MCF 10A (cell line): ENCODE measurements around the gene NOTCH2NLA. TPM values are rescaled to one million over a fixed set of nuclear protein-coding genes. Genes with fewer than 3 reads are reported as not detected.
"Not testable (repeated sequence)": the region's sequence is repeated elsewhere in the genome, so short reads cannot be mapped to it uniquely, and the experiment has no call there.

ENCODE experiments used
- Bru-seq: library from RNA; stranded (reverse); fragments of 400-500 nt; gene quantifications from one replicate; lab custom pipeline; 2021; lab: Mats Ljungman, UMichigan
- BruChase-seq, 2 experiments: library from RNA; stranded (reverse); fragments of 400-500 nt; gene quantifications; one replicate each; lab custom pipeline; 2021; lab: Mats Ljungman, UMichigan
- BruUV-seq: library from RNA; stranded (reverse); fragments of 400-500 nt; replicated peaks from 2 replicates; lab custom pipeline; 2021; lab: Mats Ljungman, UMichigan
- CTCF ChIA-PET: fragments of 300-600 bp; sonication (Branson Sonifier 250); formaldehyde crosslinking; extraction: SDS; loops from one replicate; lab custom pipeline; 2021; ENCODE audit warnings: antibody characterized with exemption, inconsistent platforms; lab: Yijun Ruan, JAX
- POLR2A ChIA-PET: fragments of 300-600, 350-650 bp; sonication (Branson Sonifier 250); formaldehyde crosslinking; extraction: SDS; loops from one replicate; lab custom pipeline; 2020; ENCODE audit warnings: antibody characterized with exemption, inconsistent platforms; lab: Yijun Ruan, JAX
- DNase-seq: peaks from one replicate; pipeline ENCODE4 v3.0.0-alpha.2; 2018; ENCODE audit not compliant: unreplicated experiment
- H3K27ac Mint-ChIP-seq: one replicate; pipeline ENCODE4 v1.8.0; 2022; ENCODE audit warnings: mild to moderate bottlenecking, low read depth, mixed read lengths; ENCODE audit not compliant: unreplicated experiment
- H3K27me3 Mint-ChIP-seq: one replicate; pipeline ENCODE4 v1.8.0; 2022; ENCODE audit warnings: mixed read lengths; ENCODE audit not compliant: insufficient read depth, unreplicated experiment
- H3K36me3 Mint-ChIP-seq: one replicate; pipeline ENCODE4 v1.8.0; 2022; ENCODE audit warnings: mild to moderate bottlenecking, moderate library complexity, mixed read lengths; ENCODE audit not compliant: insufficient read depth, unreplicated experiment
- H3K4me1 Mint-ChIP-seq: one replicate; pipeline ENCODE4 v1.8.0; 2022; ENCODE audit warnings: mixed read lengths; ENCODE audit not compliant: insufficient read depth, unreplicated experiment
- H3K4me3 Mint-ChIP-seq: one replicate; pipeline ENCODE4 v1.8.0; 2022; ENCODE audit warnings: mild to moderate bottlenecking, moderate library complexity, mixed read lengths; ENCODE audit not compliant: unreplicated experiment
- H3K9me3 Mint-ChIP-seq: one replicate; pipeline ENCODE4 v1.8.0; 2022; ENCODE audit warnings: mixed read lengths; ENCODE audit not compliant: unreplicated experiment
- intact Hi-C: fragments of 100-400 bp; cut with micrococcal nuclease; formaldehyde crosslinking; loops from 2 replicates; pipeline ENCODE4 v1.14.1; 2022
- long read RNA-seq: library from polyadenylated mRNA; stranded (forward); transcript quantifications from one replicate; pipeline ENCODE4 v2.0.0, GENCODE V29; 2022
- total RNA-seq: library from RNA; stranded (reverse); gene quantifications from 2 replicates; pipeline ENCODE4 v1.2.3, GENCODE V29; 2022

NOTCH2NLA gene
- total RNA-seq (97.7 and 102 TPM in 2 replicates), Bru-seq, nascent RNA (percentile 87 among the genes with signal in this experiment), BruChase-seq, experiment 1, labeled RNA remaining after a 6-hour chase (percentile 92 among the genes with signal in this experiment), BruChase-seq, experiment 2, labeled RNA remaining after a 2-hour chase (percentile 91 among the genes with signal in this experiment)
- long read RNA-seq, transcript NOTCH2NLA-201 (5 exons, 1,874 nt), result major isoform, 25 of 30 reads
- long read RNA-seq, partial matches to known transcripts, result 0 of 30 reads
- long read RNA-seq, other reads (novel, unspliced or antisense), result 5 of 30 reads

GRCh38 chr1:146228710-146229477, at the start of gene NOTCH2NLA:
Gene NOTCH2NLA (minus strand): TSS chr1:146229021. CDS start chr1:146189337, 39,684 bp downstream.
- H3K27ac Mint-ChIP-seq, CTCF ChIA-PET, H3K4me1 Mint-ChIP-seq: not testable (repeated sequence)

GRCh38 chr1:146278346-146278745, 49.5 kb upstream of the NOTCH2NLA start:
- BruUV-seq, result not testable (repeated sequence)

More at GRCh38 chr1:146228710-146229477, at the start of gene NOTCH2NLA:
- H3K9me3 Mint-ChIP-seq, BruUV-seq, POLR2A ChIA-PET, intact Hi-C loops, DNase-seq, H3K27me3 Mint-ChIP-seq, H3K36me3 Mint-ChIP-seq: not testable (repeated sequence)
- peak within 1 kb of the TSS; percentile 76 for H3K4me3 Mint-ChIP-seq

DNA sequence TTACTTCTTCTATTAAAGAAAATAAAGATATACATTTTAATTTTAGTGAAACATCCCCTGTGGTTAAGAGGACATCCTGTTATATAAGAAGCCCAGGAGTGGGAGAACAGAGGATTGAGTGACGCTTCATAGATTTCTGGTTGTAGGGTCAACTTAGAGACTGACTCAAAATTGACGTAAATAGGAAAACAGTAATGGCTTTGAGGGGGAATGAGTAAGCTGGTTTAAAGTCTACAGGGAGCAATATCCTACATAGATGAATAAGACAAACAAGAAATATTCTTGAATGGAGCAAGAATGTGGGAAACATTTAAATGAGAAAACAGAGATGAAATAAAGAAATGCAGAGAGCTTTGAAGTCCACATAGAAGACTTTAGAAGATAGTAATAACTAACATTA, 48.3 kb upstream of the NOTCH2NLA start:
- H3K4me1 Mint-ChIP-seq, CTCF ChIA-PET, intact Hi-C loops, DNase-seq, H3K27ac Mint-ChIP-seq, H3K4me3 Mint-ChIP-seq, H3K27me3 Mint-ChIP-seq, H3K9me3 Mint-ChIP-seq, H3K36me3 Mint-ChIP-seq, POLR2A ChIA-PET, BruUV-seq: not testable (repeated sequence)

More at GRCh38 chr1:146278346-146278745, 49.5 kb upstream of the NOTCH2NLA start:
- H3K4me1 Mint-ChIP-seq, H3K27ac Mint-ChIP-seq, H3K9me3 Mint-ChIP-seq, H3K36me3 Mint-ChIP-seq, intact Hi-C loops, H3K27me3 Mint-ChIP-seq, DNase-seq, H3K4me3 Mint-ChIP-seq, CTCF ChIA-PET, POLR2A ChIA-PET: not testable (repeated sequence)

GRCh38 chr1:146274083-146274482, 45.3 kb upstream of the NOTCH2NLA start:
- DNase-seq, POLR2A ChIA-PET, BruUV-seq, H3K27ac Mint-ChIP-seq, H3K27me3 Mint-ChIP-seq, H3K4me1 Mint-ChIP-seq, intact Hi-C loops, H3K4me3 Mint-ChIP-seq, H3K36me3 Mint-ChIP-seq, H3K9me3 Mint-ChIP-seq, CTCF ChIA-PET: not testable (repeated sequence)

- H3K27ac Mint-ChIP-seq, H3K9me3 Mint-ChIP-seq, H3K36me3 Mint-ChIP-seq, BruUV-seq, POLR2A ChIA-PET, DNase-seq, intact Hi-C loops, H3K4me1 Mint-ChIP-seq, CTCF ChIA-PET, H3K27me3 Mint-ChIP-seq, H3K4me3 Mint-ChIP-seq: not testable (repeated sequence)
Measured at GRCh38 chr1:146273194-146273593, 44.4 kb upstream of the NOTCH2NLA start.

- CTCF ChIA-PET, H3K27me3 Mint-ChIP-seq, H3K4me1 Mint-ChIP-seq, H3K9me3 Mint-ChIP-seq, H3K36me3 Mint-ChIP-seq, H3K4me3 Mint-ChIP-seq, POLR2A ChIA-PET, H3K27ac Mint-ChIP-seq, intact Hi-C loops, BruUV-seq, DNase-seq: not testable (repeated sequence)
Measured at GRCh38 chr1:146272734-146273133, 43.9 kb upstream of the NOTCH2NLA start.

DNA sequence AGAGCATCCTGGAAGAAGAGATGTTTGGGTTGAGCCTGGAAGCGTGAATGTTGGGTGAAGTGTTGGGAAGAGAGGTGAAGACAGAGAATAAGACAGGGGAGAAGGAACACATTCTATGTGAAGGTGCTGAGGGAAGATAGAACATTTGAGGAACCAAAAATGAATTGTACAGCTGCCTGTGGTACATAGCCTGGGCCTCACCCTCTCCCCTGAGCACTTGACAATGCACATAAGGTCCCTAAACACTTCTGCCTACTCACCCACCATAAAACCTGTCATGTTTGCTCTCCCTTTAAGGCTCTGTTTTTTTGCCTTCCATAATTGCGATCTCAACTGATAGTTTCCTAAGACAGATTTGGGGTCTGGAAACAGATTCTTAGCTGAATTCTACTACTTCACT, 43.2 kb upstream of the NOTCH2NLA start:
- DNase-seq, H3K27me3 Mint-ChIP-seq, POLR2A ChIA-PET, H3K4me1 Mint-ChIP-seq, H3K9me3 Mint-ChIP-seq, H3K27ac Mint-ChIP-seq, H3K4me3 Mint-ChIP-seq, CTCF ChIA-PET, BruUV-seq, intact Hi-C loops, H3K36me3 Mint-ChIP-seq: not testable (repeated sequence)

DNA sequence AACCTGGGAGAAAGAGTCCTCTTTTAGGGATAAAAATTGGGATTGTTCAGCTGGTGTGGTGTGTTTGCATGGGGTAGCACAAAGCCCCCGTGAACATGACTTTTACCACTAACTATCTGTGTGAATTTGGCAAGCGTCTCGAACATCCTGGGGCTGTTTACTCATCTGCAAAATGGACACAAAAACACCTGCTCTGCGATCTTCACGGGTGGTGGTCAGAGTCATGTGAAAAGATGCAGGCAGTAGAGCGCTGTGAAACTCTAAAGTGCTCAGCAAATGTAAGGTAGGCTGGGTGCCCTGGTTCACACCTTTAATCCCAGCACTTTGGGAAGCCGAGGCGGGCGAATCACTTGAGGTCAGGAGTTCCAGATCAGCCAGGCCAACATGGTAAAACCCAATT, 41.3 kb upstream of the NOTCH2NLA start:
- CTCF ChIA-PET, H3K4me1 Mint-ChIP-seq, DNase-seq, H3K4me3 Mint-ChIP-seq, H3K36me3 Mint-ChIP-seq, intact Hi-C loops, POLR2A ChIA-PET, H3K27ac Mint-ChIP-seq, BruUV-seq, H3K9me3 Mint-ChIP-seq, H3K27me3 Mint-ChIP-seq: not testable (repeated sequence)

DNA sequence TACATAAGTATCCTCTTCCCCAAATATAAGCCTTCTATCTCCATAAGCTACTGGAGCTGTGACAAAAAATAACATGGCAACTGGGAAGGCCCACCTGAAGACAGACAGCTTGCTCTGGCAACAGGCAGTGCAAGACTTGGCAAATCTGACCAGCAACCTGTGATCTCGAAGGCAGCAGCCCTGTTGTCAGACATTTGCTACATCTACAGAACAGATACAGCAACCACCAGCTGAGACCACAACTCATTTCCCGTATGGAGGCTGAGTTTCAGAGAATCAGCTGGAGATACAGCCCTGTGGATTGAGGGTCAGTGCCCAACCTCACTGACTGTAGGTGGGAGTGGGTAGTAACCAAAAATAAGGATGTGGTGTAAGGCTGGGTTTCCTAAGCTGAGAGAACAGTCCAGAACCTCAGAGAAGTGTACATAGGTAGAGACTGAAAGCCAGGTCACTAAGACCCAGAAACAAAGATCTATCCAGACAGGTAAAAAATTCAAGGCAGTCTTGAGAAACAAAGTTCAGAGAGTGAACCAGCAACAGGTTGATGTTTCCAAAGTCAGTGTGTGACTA, 37.4 kb upstream of the NOTCH2NLA start:
- CTCF ChIA-PET, H3K4me3 Mint-ChIP-seq, DNase-seq, H3K27ac Mint-ChIP-seq, BruUV-seq, H3K27me3 Mint-ChIP-seq, H3K9me3 Mint-ChIP-seq, H3K36me3 Mint-ChIP-seq, H3K4me1 Mint-ChIP-seq, POLR2A ChIA-PET, intact Hi-C loops: not testable (repeated sequence)
